Measurements from ENCODE around the gene PLSCR5. TPM values are rescaled to one million over a fixed set of nuclear protein-coding genes. Genes with fewer than 3 reads are reported as not detected.

PLSCR5 gene
- total RNA-seq = not detected

- H3K27me3 ChIP-seq = no peaks in the 10 kb centered on the region
- no peaks in the 10 kb centered on the region for H3K9me3 ChIP-seq
- WGBS, 2 donors = 45 to 52% methylated on average over 3 of the region's 3 CpGs
- no peak within 1 kb of the TSS for H3K4me3 ChIP-seq
- TF ChIP-seq POLR2A (IDR thresholded peaks at IDR 0.05) = no peak
- no peak for TF ChIP-seq CTCF (IDR thresholded peaks at IDR 0.05)
- TF ChIP-seq EP300 (IDR thresholded peaks at IDR 0.05) = no peak
- no peaks in the 10 kb centered on the region for H3K36me3 ChIP-seq
- no peak for DNase-seq (ENCODE audit: low spot score in 2 of 2)
- H3K27ac ChIP-seq = no peak within 1 kb of the TSS
- no peaks in the 10 kb centered on the region for H3K4me1 ChIP-seq
Measured at GRCh38 chr3:146605106-146605505, at the start of gene PLSCR5. PLSCR5 (minus strand) TSS chr3:146605346; CDS start chr3:146605212, 134 bp downstream.

- Histone ChIP-seq H3K27ac (no peak overlapping the region), H3K36me3 (no peaks in the 10 kb centered on the region), H3K4me1 (peaks cover 0 to 23% (median 0%) of the 10 kb centered on the region in 4 donors), H3K27me3 (no peaks in the 10 kb centered on the region), H3K4me3 (no peak overlapping the region), H3K9me3 (peaks cover 0 to 11% (median 0%) of the 10 kb centered on the region in 4 donors)
- DNase-seq (ENCODE audit: low spot score in 2 of 2) = no peak
- no peak for TF ChIP-seq EP300 (IDR thresholded peaks at IDR 0.05)
- 75 to 82% methylated on average over 3 of the region's 3 CpGs for WGBS, 2 donors
Measured at GRCh38 chr3:146653978-146654377, 48.8 kb upstream of the PLSCR5 start.

GRCh38 chr3:146650691-146651442 is 45.7 kb upstream of the PLSCR5 start:
- no peak overlapping the region for H3K4me3 ChIP-seq
- WGBS, 2 donors = 58 to 79% methylated on average over 2 of the region's 2 CpGs
- no peak for DNase-seq (ENCODE audit: low spot score in 2 of 2)
- no peaks in the 10 kb centered on the region for H3K27me3 ChIP-seq
- peaks cover 0 to 23% (median 0%) of the 10 kb centered on the region in 4 donors for H3K4me1 ChIP-seq
- no peak overlapping the region for H3K27ac ChIP-seq
- no peaks in the 10 kb centered on the region for H3K36me3 ChIP-seq
- H3K9me3 ChIP-seq = no peaks in the 10 kb centered on the region
- TF ChIP-seq EP300 (IDR thresholded peaks at IDR 0.05) (no peak), POLR2A (IDR thresholded peaks at IDR 0.05) (no peak), CTCF (IDR thresholded peaks at IDR 0.05) (no peak)

GRCh38 chr3:146646261-146646660 is 41.1 kb upstream of the PLSCR5 start:
- Histone ChIP-seq H3K27ac (no peak overlapping the region), H3K36me3 (no peaks in the 10 kb centered on the region), H3K4me1 (peaks cover 0 to 14% (median 0%) of the 10 kb centered on the region in 4 donors), H3K4me3 (no peak overlapping the region), H3K9me3 (no peaks in the 10 kb centered on the region), H3K27me3 (no peaks in the 10 kb centered on the region)
- no peak for DNase-seq (ENCODE audit: low spot score in 2 of 2)
- WGBS, 2 donors = 68 to 71% methylated on average over 4 of the region's 4 CpGs
- TF ChIP-seq POLR2A (IDR thresholded peaks at IDR 0.05) (no peak), EP300 (IDR thresholded peaks at IDR 0.05) (no peak), CTCF (IDR thresholded peaks at IDR 0.05) (no peak)

GRCh38 chr3:146640955-146641867 is 36.1 kb upstream of the PLSCR5 start:
- H3K4me3 ChIP-seq = no peak overlapping the region
- H3K27me3 ChIP-seq = no peaks in the 10 kb centered on the region
- H3K27ac ChIP-seq = no peak overlapping the region
- WGBS, 2 donors = 23 to 27% methylated on average over 3 of the region's 3 CpGs
- no peaks in the 10 kb centered on the region for H3K36me3 ChIP-seq
- DNase-seq (ENCODE audit: low spot score in 2 of 2) = peak in 1 of 2 donors; percentile 21
- peaks cover 0 to 5% (median 0%) of the 10 kb centered on the region in 4 donors for H3K4me1 ChIP-seq
- TF ChIP-seq POLR2A (IDR thresholded peaks at IDR 0.05) = no peak
- TF ChIP-seq EP300 (IDR thresholded peaks at IDR 0.05) = no peak
- peak; percentile 22 to 47 (median 34) for TF ChIP-seq CTCF (IDR thresholded peaks at IDR 0.05)
- H3K9me3 ChIP-seq = no peaks in the 10 kb centered on the region

Data from tibial nerve (tissue), 4 donors.